Measurements from ENCODE around the gene LARP7.
A peak's percentile ranks its signal among the peaks of the same experiment; 100 is the strongest.
"Not testable (repeated sequence)": the region's sequence is repeated elsewhere in the genome, so short reads cannot be mapped to it uniquely, and the experiment has no call there.

The LARP7 gene

DNA sequence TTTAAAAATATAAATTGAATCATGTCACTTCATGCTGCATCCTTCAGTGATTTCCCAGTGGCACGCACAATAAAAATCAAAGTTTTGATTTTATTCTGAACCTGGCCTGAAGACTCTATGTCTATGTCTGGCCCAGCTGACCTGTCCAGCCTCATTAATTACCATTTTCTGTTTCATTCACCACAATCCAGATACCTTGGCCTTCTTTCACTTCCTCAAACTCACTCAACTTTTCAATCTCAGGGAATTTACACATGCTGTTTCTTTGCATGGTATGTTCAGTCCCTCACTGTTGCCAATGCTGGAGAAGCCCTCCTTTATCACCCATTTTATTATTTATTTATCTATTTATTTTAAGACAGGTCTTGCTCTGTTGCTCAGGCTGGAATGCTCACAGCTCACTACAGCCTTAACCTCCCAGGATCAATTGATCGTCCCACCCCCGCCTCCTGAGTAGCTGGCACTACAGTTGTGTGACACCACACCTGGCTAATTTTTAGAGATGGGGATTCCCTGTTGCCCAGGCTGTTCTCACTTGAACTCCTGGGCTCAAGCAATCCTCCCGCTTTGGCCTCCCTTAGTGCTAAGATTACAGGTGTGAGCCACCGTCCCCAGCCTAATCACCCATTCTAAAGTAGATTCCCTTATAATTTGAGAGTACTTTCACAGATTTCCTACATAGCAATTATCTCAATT lies 43.4 kb upstream of the LARP7 start:
- no peaks in the 10 kb centered on the region for H3K79me2 ChIP-seq (ENCODE audit: low read length)
- H3K27ac ChIP-seq (ENCODE audit: low read length), result no peak overlapping the region
- H4K20me1 ChIP-seq (ENCODE audit: insufficient read depth, low read length), result no peaks in the 10 kb centered on the region
- H3K36me3 ChIP-seq (replicated peaks; ENCODE audit: low read depth, low read length), result peaks cover 19% of the 10 kb centered on the region
- H3K4me3 ChIP-seq (ENCODE audit: low read length), result no peak overlapping the region
- no peak overlapping the region for H3K9ac ChIP-seq (ENCODE audit: low read length)
- H3K4me2 ChIP-seq (ENCODE audit: low read length), result peak overlapping the region; percentile 13; the same call in 1 of the 2 replicates
- TF ChIP-seq, protein P1, sequence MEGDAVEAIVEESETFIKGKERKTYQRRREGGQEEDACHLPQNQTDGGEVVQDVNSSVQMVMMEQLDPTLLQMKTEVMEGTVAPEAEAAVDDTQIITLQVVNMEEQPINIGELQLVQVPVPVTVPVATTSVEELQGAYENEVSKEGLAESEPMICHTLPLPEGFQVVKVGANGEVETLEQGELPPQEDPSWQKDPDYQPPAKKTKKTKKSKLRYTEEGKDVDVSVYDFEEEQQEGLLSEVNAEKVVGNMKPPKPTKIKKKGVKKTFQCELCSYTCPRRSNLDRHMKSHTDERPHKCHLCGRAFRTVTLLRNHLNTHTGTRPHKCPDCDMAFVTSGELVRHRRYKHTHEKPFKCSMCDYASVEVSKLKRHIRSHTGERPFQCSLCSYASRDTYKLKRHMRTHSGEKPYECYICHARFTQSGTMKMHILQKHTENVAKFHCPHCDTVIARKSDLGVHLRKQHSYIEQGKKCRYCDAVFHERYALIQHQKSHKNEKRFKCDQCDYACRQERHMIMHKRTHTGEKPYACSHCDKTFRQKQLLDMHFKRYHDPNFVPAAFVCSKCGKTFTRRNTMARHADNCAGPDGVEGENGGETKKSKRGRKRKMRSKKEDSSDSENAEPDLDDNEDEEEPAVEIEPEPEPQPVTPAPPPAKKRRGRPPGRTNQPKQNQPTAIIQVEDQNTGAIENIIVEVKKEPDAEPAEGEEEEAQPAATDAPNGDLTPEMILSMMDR (IDR thresholded peaks at IDR 0.05; ENCODE audit: low read depth, low read length), result no peak
- TF ChIP-seq EZH2phosphoT487 (IDR thresholded peaks at IDR 0.05; ENCODE audit: low read depth), result no peak
- H3K9me3 ChIP-seq (ENCODE audit: insufficient read depth, low read length), result no peaks in the 10 kb centered on the region
- H2AFZ ChIP-seq (ENCODE audit: low read depth, low read length), result no peak overlapping the region
- H3K4me1 ChIP-seq (ENCODE audit: low read length), result peaks cover 21% of the 10 kb centered on the region
- no peaks in the 10 kb centered on the region for H3K27me3 ChIP-seq (ENCODE audit: low read depth, low read length)

DNA sequence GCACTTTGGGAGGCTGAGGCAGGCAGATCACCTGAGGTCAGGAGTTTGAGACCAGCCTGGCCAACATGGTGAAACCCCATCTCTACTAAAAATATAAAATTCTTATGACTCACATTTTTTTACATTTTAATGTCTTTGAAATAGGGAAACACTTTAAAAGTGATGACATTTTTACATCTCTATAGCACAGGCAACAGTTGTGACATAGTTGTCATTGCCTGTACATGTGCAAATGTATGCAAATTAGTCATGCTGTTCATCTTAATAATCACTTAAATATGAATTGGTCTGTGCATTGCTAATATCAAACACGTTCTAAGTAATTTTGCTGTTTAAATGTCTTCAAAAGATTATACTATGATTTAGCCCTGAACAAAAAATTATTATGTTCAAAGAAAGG lies 42.0 kb upstream of the LARP7 start:
- TF ChIP-seq, protein P1 (IDR thresholded peaks at IDR 0.05; ENCODE audit: low read depth, low read length), result no peak
- no peak for TF ChIP-seq EZH2phosphoT487 (IDR thresholded peaks at IDR 0.05; ENCODE audit: low read depth)
- H3K4me2 ChIP-seq (ENCODE audit: low read length), result no peak overlapping the region

DNA sequence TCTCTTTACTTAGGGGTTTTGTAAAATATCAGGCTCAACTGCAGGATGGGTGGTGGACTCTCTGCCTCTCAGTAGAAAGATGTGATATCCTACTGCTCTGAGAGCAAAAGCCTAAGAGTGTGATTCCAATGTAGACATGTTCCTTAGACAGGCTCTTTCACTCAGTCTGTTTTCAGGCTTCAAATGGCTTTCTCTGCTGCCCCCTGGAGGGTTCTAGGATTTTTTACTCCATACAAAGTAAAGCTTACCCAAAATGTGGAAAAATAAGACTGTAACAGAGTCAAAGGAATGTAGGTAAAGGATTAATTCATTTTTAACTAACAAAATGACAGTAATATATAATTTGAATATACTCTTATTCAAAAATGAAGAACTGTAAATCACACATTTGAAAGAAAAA lies 32.4 kb upstream of the LARP7 start:
- Histone ChIP-seq H3K27me3 (ENCODE audit: low read depth, low read length) (no peaks in the 10 kb centered on the region), H3K4me2 (ENCODE audit: low read length) (no peak overlapping the region), H3K9ac (ENCODE audit: low read length) (no peak overlapping the region), H2AFZ (ENCODE audit: low read depth, low read length) (no peak overlapping the region), H3K9me3 (ENCODE audit: insufficient read depth, low read length) (no peaks in the 10 kb centered on the region), H3K4me3 (ENCODE audit: low read length) (no peak overlapping the region), H3K27ac (ENCODE audit: low read length) (no peak overlapping the region), H3K36me3 (replicated peaks; ENCODE audit: low read depth, low read length) (peaks cover 5% of the 10 kb centered on the region), H3K4me1 (ENCODE audit: low read length) (no peaks in the 10 kb centered on the region), H3K79me2 (ENCODE audit: low read length) (no peaks in the 10 kb centered on the region), H4K20me1 (ENCODE audit: insufficient read depth, low read length) (no peaks in the 10 kb centered on the region)
- TF ChIP-seq, protein P1 (IDR thresholded peaks at IDR 0.05; ENCODE audit: low read depth, low read length), result peak; percentile 76
- TF ChIP-seq EZH2phosphoT487 (IDR thresholded peaks at IDR 0.05; ENCODE audit: low read depth), result no peak

More for the DNA sequence above, 42.0 kb upstream of the LARP7 start:
- Histone ChIP-seq H3K9me3 (ENCODE audit: insufficient read depth, low read length) (no peaks in the 10 kb centered on the region), H3K36me3 (replicated peaks; ENCODE audit: low read depth, low read length) (peaks cover 19% of the 10 kb centered on the region), H3K4me1 (ENCODE audit: low read length) (peaks cover 21% of the 10 kb centered on the region), H3K4me3 (ENCODE audit: low read length) (no peak overlapping the region), H2AFZ (ENCODE audit: low read depth, low read length) (no peak overlapping the region), H3K9ac (ENCODE audit: low read length) (no peak overlapping the region), H3K27me3 (ENCODE audit: low read depth, low read length) (no peaks in the 10 kb centered on the region), H4K20me1 (ENCODE audit: insufficient read depth, low read length) (no peaks in the 10 kb centered on the region), H3K27ac (ENCODE audit: low read length) (no peak overlapping the region), H3K79me2 (ENCODE audit: low read length) (no peaks in the 10 kb centered on the region)

DNA sequence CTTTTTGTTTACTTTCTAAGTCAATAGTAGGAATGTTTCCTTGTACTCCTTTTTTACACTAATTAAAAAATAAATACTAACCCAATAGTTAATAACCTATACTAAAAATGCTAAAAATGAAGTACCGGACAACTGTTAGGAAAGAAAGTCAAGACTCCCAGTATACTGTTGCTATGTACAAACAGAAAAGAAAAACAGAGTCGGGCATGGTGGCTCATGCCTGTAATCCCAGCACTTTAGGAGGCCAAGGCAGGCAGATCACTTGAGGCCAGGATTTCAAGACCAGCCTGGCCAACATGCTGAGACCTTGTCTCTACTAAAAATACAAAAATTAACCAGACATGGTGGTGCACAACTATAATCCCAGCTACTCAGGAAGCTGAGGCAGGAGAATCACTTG lies 24.1 kb upstream of the LARP7 start:
- not testable (repeated sequence) for H2AFZ ChIP-seq (ENCODE audit: low read depth, low read length); H3K79me2 ChIP-seq (ENCODE audit: low read length); H3K27me3 ChIP-seq (ENCODE audit: low read depth, low read length); H3K9ac ChIP-seq (ENCODE audit: low read length); H3K4me3 ChIP-seq (ENCODE audit: low read length); H3K4me1 ChIP-seq (ENCODE audit: low read length); H3K9me3 ChIP-seq (ENCODE audit: insufficient read depth, low read length); H3K4me2 ChIP-seq (ENCODE audit: low read length); H4K20me1 ChIP-seq (ENCODE audit: insufficient read depth, low read length); H3K27ac ChIP-seq (ENCODE audit: low read length)
- peaks cover 12% of the 10 kb centered on the region for H3K36me3 ChIP-seq (replicated peaks; ENCODE audit: low read depth, low read length)

Measured in OCI-LY3 (cell line).